Osteocyte (in vitro differentiated cells): ENCODE data around the gene MYO15A. TPM values are rescaled to one million over a fixed set of nuclear protein-coding genes. Genes with fewer than 3 reads are reported as not detected.

Source experiments
- total RNA-seq: library from RNA; stranded (reverse); gene quantifications from 2 replicates; pipeline ENCODE4 v1.2.1, GENCODE V29; 2021

The MYO15A gene
- total RNA-seq, 1 donor from 2014 or later: 0.21 TPM

Other genes starting within 250 kb of the MYO15A start
- 69.7 and 69.8 TPM in 2 replicates for gene TOM1L2, start 136.4 kb upstream of the MYO15A start, total RNA-seq
- 2.1 and 2.9 TPM in 2 replicates for gene DRC3, start 135.9 kb upstream of the MYO15A start, total RNA-seq
- gene ATPAF2, start 69.6 kb upstream of the MYO15A start, total RNA-seq: 21.8 and 26.6 TPM in 2 replicates
- 9.2 and 12.9 TPM in 2 replicates for gene GID4, start 69.3 kb upstream of the MYO15A start, total RNA-seq
- 40.8 and 41.2 TPM in 2 replicates for gene DRG2, start 20.8 kb upstream of the MYO15A start, total RNA-seq
- 89.4 and 95.9 TPM in 2 replicates for gene ALKBH5, start 75.1 kb downstream of the MYO15A start, total RNA-seq
- 43.7 and 45.0 TPM in 2 replicates for gene LLGL1, start 116.9 kb downstream of the MYO15A start, total RNA-seq
- 212 and 214 TPM in 2 replicates for gene FLII, start 150.0 kb downstream of the MYO15A start, total RNA-seq
- gene MIEF2, start 151.9 kb downstream of the MYO15A start, total RNA-seq: 10.8 and 15.3 TPM in 2 replicates
- gene TOP3A, start 206.2 kb downstream of the MYO15A start, total RNA-seq: 41.5 and 44.8 TPM in 2 replicates
- gene SMCR8, start 206.5 kb downstream of the MYO15A start, total RNA-seq: 19.8 and 21.2 TPM in 2 replicates